Measurements from ENCODE around the gene PLA2G2E.
"Not testable (repeated sequence)": the region's sequence is repeated elsewhere in the genome, so short reads cannot be mapped to it uniquely, and the experiment has no call there.

The PLA2G2E gene

DNA sequence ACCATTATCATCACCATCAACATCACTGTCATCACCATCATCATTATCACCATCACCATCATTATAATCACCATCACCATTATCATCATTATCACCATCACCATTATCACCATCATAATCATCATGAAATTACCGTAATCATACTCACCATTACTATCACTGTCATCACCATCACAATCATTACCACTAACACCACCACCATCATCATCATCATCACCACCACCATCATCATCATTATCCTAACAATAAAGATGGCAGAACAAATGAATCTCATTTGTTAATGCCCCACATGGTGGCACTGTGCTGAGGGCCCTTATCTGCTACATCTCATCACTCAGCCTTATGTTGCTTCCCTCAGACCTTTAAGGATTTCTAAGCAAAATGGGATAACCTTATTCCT lies 9.4 kb upstream of the PLA2G2E start:
- no peak overlapping the region for H3K4me3 ChIP-seq (ENCODE audit: insufficient read length, low read depth)
- no peaks in the 10 kb centered on the region for H3K4me1 ChIP-seq (ENCODE audit: insufficient read depth, insufficient read length)
- no peak for TF ChIP-seq YY1 (IDR thresholded peaks at IDR 0.05; ENCODE audit: insufficient read depth, insufficient read length)
- no peak for TF ChIP-seq ZNF274 (IDR thresholded peaks at IDR 0.05; ENCODE audit: low read depth, low read length)
- TF ChIP-seq SUZ12 (IDR thresholded peaks at IDR 0.05; ENCODE audit: extremely low read depth, insufficient read depth, insufficient read length): no peak
- no peaks in the 10 kb centered on the region for H3K36me3 ChIP-seq (ENCODE audit: insufficient read depth, insufficient read length, low read length)
- DNase-seq (ENCODE audit: low read depth, low spot score): no peak
- H3K9ac ChIP-seq (ENCODE audit: insufficient read length, low read depth): no peak overlapping the region
- peaks cover 37% of the 10 kb centered on the region for H3K9me3 ChIP-seq (ENCODE audit: insufficient read depth, low read length)
- no peaks in the 10 kb centered on the region for H3K27me3 ChIP-seq (ENCODE audit: insufficient read depth, insufficient read length)

DNA sequence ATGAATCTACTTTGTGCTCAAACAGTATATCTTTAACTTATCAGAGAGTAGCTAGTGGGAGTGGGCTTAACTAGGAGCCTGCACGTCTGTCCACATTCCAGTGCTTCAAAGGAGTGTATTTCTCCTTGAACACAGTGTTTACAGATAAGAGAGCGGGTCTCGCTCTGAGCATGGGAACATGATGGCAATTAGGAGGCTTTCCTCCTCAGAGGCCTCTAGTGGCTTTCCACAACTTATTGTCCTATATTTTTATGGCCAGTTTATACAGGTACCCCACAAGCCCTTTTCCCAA lies 3.7 kb upstream of the PLA2G2E start:
- not testable (repeated sequence) for H3K27me3 ChIP-seq (ENCODE audit: insufficient read depth, insufficient read length); H3K4me1 ChIP-seq (ENCODE audit: insufficient read depth, insufficient read length); H3K36me3 ChIP-seq (ENCODE audit: insufficient read depth, insufficient read length, low read length); H3K4me3 ChIP-seq (ENCODE audit: insufficient read length, low read depth); H3K9ac ChIP-seq (ENCODE audit: insufficient read length, low read depth); DNase-seq (ENCODE audit: low read depth, low spot score)
- H3K9me3 ChIP-seq (ENCODE audit: insufficient read depth, low read length): peaks cover 23% of the 10 kb centered on the region

DNA sequence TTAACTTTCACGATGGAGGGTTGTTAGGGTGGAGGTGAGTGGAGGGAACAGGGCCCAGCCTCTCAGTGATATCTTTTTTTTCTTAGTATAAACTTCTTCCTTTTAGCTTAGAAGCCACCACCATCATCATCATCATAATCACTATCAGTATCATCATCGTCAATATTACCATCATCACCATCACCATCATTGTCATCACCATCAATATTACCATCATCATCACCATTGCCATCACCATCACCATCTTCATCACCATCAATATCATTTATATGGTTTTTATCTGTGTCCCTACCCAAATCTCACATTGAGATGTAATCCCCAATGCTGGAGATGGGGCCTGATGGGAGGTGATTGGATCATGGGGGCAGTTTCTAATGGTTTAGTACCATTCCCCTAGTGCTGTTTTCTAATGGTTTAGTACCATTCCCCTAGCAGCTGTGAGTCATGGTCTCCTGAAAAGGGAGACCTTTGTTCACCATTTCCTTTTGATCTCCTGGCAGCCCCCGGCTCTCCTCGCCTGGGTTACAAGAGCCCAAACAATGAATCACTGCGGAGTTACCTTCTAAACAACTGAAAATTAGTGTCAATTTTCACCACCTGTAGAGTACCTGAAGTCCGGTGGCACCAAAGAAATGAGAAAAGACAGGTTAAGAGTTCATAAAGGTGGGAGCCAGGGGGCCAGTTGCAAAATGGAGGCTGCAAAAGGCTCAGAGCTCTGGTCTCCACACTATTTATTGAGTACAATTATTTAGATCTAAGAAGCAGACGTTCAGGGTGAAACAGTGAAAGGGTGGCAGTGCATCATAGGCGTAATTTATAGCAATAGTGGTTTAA lies 3.1 kb upstream of the PLA2G2E start:
- peaks cover 18% of the 10 kb centered on the region for H3K9me3 ChIP-seq (ENCODE audit: insufficient read depth, low read length)
- H3K27me3 ChIP-seq (ENCODE audit: insufficient read depth, insufficient read length): no peaks in the 10 kb centered on the region
- H3K4me3 ChIP-seq (ENCODE audit: insufficient read length, low read depth): no peak overlapping the region
- H3K4me1 ChIP-seq (ENCODE audit: insufficient read depth, insufficient read length): peaks cover 13% of the 10 kb centered on the region
- no peaks in the 10 kb centered on the region for H3K36me3 ChIP-seq (ENCODE audit: insufficient read depth, insufficient read length, low read length)
- no peak overlapping the region for H3K9ac ChIP-seq (ENCODE audit: insufficient read length, low read depth)
- no peak for DNase-seq (ENCODE audit: low read depth, low spot score)
- TF ChIP-seq YY1 (IDR thresholded peaks at IDR 0.05; ENCODE audit: insufficient read depth, insufficient read length): no peak
- TF ChIP-seq ZNF274 (IDR thresholded peaks at IDR 0.05; ENCODE audit: low read depth, low read length): no peak
- no peak for TF ChIP-seq SUZ12 (IDR thresholded peaks at IDR 0.05; ENCODE audit: extremely low read depth, insufficient read depth, insufficient read length)

DNA sequence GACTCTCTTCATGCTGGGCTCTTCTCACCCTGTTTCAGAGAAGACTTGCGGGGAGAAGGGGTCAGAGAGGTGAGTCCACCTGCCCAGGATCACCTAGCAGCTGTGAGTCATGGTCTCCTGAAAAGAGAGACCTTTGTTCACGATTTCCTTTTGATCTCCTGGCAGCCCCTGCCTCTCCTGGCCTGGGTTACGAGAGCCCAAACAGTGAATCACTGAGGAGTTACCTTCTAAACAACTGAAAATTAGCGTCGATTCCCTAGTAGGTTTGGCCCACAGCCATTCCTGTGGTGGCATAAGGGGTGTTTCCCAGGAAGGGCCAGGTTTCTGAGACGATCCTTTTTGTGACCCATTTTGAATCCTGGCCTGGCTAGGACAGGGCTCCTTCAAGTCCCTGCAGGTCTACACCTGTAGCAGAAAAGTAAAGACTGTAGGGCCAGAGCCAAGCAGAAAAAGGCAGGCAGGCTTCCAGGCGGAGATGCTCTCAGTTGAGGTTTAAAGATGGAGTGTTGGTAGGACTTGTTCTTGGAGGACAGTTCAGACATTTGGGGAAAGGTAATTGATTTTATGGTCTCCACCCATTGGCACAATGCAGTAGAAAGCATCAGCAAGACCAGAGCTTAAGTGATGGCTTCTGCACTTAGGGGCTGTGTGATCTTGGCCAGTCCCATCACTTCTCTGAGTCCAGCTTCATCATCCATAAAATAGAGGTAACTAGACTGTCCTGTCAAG lies 2.1 kb upstream of the PLA2G2E start:
- peaks cover 8% of the 10 kb centered on the region; the same call in 1 of the 2 replicates for H3K9me3 ChIP-seq (ENCODE audit: insufficient read depth, low read length)
- no peak for TF ChIP-seq SUZ12 (IDR thresholded peaks at IDR 0.05; ENCODE audit: extremely low read depth, insufficient read depth, insufficient read length)
- TF ChIP-seq YY1 (IDR thresholded peaks at IDR 0.05; ENCODE audit: insufficient read depth, insufficient read length): no peak
- no peak for TF ChIP-seq ZNF274 (IDR thresholded peaks at IDR 0.05; ENCODE audit: low read depth, low read length)
- no peaks in the 10 kb centered on the region for H3K27me3 ChIP-seq (ENCODE audit: insufficient read depth, insufficient read length)
- peaks cover 13% of the 10 kb centered on the region for H3K4me1 ChIP-seq (ENCODE audit: insufficient read depth, insufficient read length)
- no peaks in the 10 kb centered on the region for H3K36me3 ChIP-seq (ENCODE audit: insufficient read depth, insufficient read length, low read length)
- H3K4me3 ChIP-seq (ENCODE audit: insufficient read length, low read depth): no peak overlapping the region
- H3K9ac ChIP-seq (ENCODE audit: insufficient read length, low read depth): no peak overlapping the region
- DNase-seq (ENCODE audit: low read depth, low spot score): no peak

DNA sequence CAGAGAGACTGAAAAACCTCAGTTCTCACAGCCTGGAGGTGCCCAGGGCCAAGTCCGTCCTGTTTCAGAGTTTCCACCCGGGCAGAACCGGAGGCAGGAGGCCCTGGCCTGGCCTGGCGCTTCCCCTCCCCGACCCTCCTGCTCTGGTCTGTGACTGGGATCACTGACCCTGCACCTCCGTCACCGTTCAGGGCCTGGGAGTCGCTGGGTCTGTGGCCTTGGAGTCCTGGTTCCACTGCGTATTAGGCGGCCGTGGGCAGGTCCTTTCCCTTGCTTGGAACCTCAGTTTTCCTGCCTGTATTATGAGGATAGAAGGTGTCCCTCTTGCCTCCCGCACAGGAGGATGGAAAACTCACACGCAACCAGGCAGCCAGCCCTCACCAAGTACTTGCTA lies 533 bp upstream of the PLA2G2E start:
- no peak for DNase-seq (ENCODE audit: low read depth, low spot score)
- no peak overlapping the region for H3K9ac ChIP-seq (ENCODE audit: insufficient read length, low read depth)
- peaks cover 13% of the 10 kb centered on the region for H3K4me1 ChIP-seq (ENCODE audit: insufficient read depth, insufficient read length)
- no peaks in the 10 kb centered on the region for H3K36me3 ChIP-seq (ENCODE audit: insufficient read depth, insufficient read length, low read length)
- TF ChIP-seq ZNF274 (IDR thresholded peaks at IDR 0.05; ENCODE audit: low read depth, low read length) (no peak), SUZ12 (IDR thresholded peaks at IDR 0.05; ENCODE audit: extremely low read depth, insufficient read depth, insufficient read length) (no peak), YY1 (IDR thresholded peaks at IDR 0.05; ENCODE audit: insufficient read depth, insufficient read length) (no peak)
- H3K4me3 ChIP-seq (ENCODE audit: insufficient read length, low read depth): no peak overlapping the region
- H3K27me3 ChIP-seq (ENCODE audit: insufficient read depth, insufficient read length): no peaks in the 10 kb centered on the region
- H3K9me3 ChIP-seq (ENCODE audit: insufficient read depth, low read length): no peaks in the 10 kb centered on the region

DNA sequence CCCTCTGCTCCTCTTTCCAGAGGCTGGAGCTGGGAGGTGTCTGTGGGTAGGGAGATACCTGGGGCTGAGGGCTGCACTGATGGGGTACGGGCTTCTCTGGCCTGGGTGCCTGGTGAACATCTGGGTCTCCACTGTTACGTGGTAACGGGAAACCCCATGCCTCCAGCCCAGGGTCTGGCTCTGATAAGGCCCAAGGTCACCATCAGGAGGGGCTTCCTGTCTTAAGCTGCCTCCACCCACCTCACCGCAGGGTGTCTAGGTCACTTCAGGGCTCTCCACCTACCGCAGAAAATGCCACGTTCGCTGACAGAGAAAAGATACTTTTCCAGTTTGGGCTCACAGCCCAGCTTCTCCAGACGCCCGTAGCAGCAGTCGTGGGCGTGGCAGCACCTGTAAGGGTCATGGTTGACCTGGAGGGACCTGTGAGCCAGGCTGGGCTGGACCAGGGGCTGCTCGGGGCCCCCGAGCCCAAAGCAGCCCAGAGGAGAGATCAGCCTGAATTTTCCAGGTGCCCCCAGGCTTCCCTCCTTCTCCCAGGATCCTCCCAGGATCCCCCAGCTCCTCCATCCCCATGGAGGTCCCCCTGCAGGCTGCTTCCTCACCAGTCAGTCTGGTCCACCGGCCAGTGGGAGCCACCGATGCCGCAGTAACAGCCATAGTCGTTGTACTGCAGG lies 1.3 kb downstream of the PLA2G2E start:
- Histone ChIP-seq H3K4me1 (ENCODE audit: insufficient read depth, insufficient read length) (peaks cover 13% of the 10 kb centered on the region), H3K4me3 (ENCODE audit: insufficient read length, low read depth) (no peak overlapping the region), H3K9ac (ENCODE audit: insufficient read length, low read depth) (no peak overlapping the region), H3K27me3 (ENCODE audit: insufficient read depth, insufficient read length) (no peaks in the 10 kb centered on the region), H3K9me3 (ENCODE audit: insufficient read depth, low read length) (no peaks in the 10 kb centered on the region), H3K36me3 (ENCODE audit: insufficient read depth, insufficient read length, low read length) (no peaks in the 10 kb centered on the region)
- no peak for TF ChIP-seq YY1 (IDR thresholded peaks at IDR 0.05; ENCODE audit: insufficient read depth, insufficient read length)
- no peak for TF ChIP-seq SUZ12 (IDR thresholded peaks at IDR 0.05; ENCODE audit: extremely low read depth, insufficient read depth, insufficient read length)
- TF ChIP-seq ZNF274 (IDR thresholded peaks at IDR 0.05; ENCODE audit: low read depth, low read length): no peak
- no peak for DNase-seq (ENCODE audit: low read depth, low spot score)

DNA sequence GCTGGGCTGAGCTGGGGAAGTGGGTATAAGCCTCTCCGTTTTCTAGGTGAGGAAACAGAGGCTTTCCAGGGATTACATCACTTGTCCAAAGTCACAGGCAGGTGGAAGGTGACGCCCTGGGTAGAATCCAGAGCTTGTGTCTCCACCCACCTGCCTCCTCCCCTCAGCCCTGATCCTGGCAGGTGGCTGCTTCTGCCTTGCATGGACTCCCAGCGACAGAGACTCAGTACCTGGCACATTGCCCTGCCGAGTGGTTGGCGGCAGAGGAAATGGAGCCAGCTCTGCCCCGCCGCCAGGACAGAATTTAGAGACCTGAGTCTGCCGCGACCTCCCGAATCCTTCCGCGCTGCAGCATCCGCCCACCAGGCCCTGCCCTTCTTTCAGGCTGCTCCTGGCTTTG lies 2.1 kb downstream of the PLA2G2E start:
- no peak overlapping the region for H3K9ac ChIP-seq (ENCODE audit: insufficient read length, low read depth)
- DNase-seq (ENCODE audit: low read depth, low spot score): no peak
- TF ChIP-seq ZNF274 (IDR thresholded peaks at IDR 0.05; ENCODE audit: low read depth, low read length): no peak
- TF ChIP-seq SUZ12 (IDR thresholded peaks at IDR 0.05; ENCODE audit: extremely low read depth, insufficient read depth, insufficient read length): no peak
- no peak for TF ChIP-seq YY1 (IDR thresholded peaks at IDR 0.05; ENCODE audit: insufficient read depth, insufficient read length)
- H3K9me3 ChIP-seq (ENCODE audit: insufficient read depth, low read length): no peaks in the 10 kb centered on the region
- H3K4me1 ChIP-seq (ENCODE audit: insufficient read depth, insufficient read length): peaks cover 13% of the 10 kb centered on the region
- no peaks in the 10 kb centered on the region for H3K27me3 ChIP-seq (ENCODE audit: insufficient read depth, insufficient read length)
- no peak overlapping the region for H3K4me3 ChIP-seq (ENCODE audit: insufficient read length, low read depth)
- no peaks in the 10 kb centered on the region for H3K36me3 ChIP-seq (ENCODE audit: insufficient read depth, insufficient read length, low read length)

All from NT2/D1 (cell line).